RWPE1 (cell line): ENCODE measurements around the gene COPB1.
"Not testable (repeated sequence)": the region's sequence is repeated elsewhere in the genome, so short reads cannot be mapped to it uniquely, and the experiment has no call there.

Source experiments
- CTCF ChIA-PET: fragments of 350-600 bp; sonication (Branson Sonifier 250); formaldehyde crosslinking; extraction: SDS; loops from one replicate; lab custom pipeline; 2021; lab: Yijun Ruan, JAX
- POLR2A ChIA-PET: fragments of 400-600 bp; formaldehyde crosslinking; extraction: SDS; loops from one replicate; lab custom pipeline; 2020; ENCODE audit warnings: antibody characterized with exemption; ENCODE audit not compliant: low non-redundant PET; lab: Yijun Ruan, JAX
- DNase-seq: peaks from one replicate; pipeline ENCODE4 v3.0.0; 2012; ENCODE audit warnings: low spot score
- H3K27ac ChIP-seq: fragments of 450-650 bp; 2 replicates; pipeline ENCODE4 v1.5.1; 2017
- CTCF ChIP-seq: fragments of 450-650 bp; conservative IDR thresholded peaks from 2 replicates; pipeline ENCODE4 v1.5.1; 2017; ENCODE audit warnings: low read depth, mild to moderate bottlenecking

COPB1 gene

GRCh38 chr11:14541192-14541947 lies 41.8 kb upstream of the COPB1 start:
- H3K27ac ChIP-seq, result no peak overlapping the region
- DNase-seq, result no peak
- POLR2A ChIA-PET, result no interaction called here
- CTCF ChIA-PET, result interaction anchor here (0.6 kb wide), 1 partner anchor 35 kb away, joined by 4 read pairs; no protein-coding TSS in a partner anchor
- TF ChIP-seq CTCF, result no peak

GRCh38 chr11:14539982-14540421 lies 40.4 kb upstream of the COPB1 start:
- POLR2A ChIA-PET, result no interaction called here
- no peak overlapping the region for H3K27ac ChIP-seq

GRCh38 chr11:14538926-14539554 lies 39.4 kb upstream of the COPB1 start:
- no peak overlapping the region for H3K27ac ChIP-seq
- TF ChIP-seq CTCF, result no peak
- CTCF ChIA-PET, result interaction anchor here (0.7 kb wide), 1 partner anchor 288 kb away, joined by 3 read pairs; no protein-coding TSS in a partner anchor
- DNase-seq, result no peak
- POLR2A ChIA-PET, result no interaction called here

More at GRCh38 chr11:14539982-14540421, 40.4 kb upstream of the COPB1 start:
- no peak for DNase-seq
- no peak for TF ChIP-seq CTCF
- CTCF ChIA-PET, result no interaction called here

- TF ChIP-seq CTCF, result no peak
- ChIA-PET POLR2A (no interaction called here), CTCF (interaction anchor here (0.6 to 0.8 kb wide), 4 partner anchors 67 to 591 kb away, joined by 3 read pairs; no protein-coding TSS in a partner anchor)
- DNase-seq, result no peak
- no peak overlapping the region for H3K27ac ChIP-seq
Measured at GRCh38 chr11:14538271-14538925, 38.8 kb upstream of the COPB1 start.

GRCh38 chr11:14537134-14537599 lies 37.6 kb upstream of the COPB1 start:
- no peak overlapping the region for H3K27ac ChIP-seq
- TF ChIP-seq CTCF, result peak; percentile 88
- POLR2A ChIA-PET, result no interaction called here
- CTCF ChIA-PET, result interaction anchor here (0.7 kb wide), 1 partner anchor 338 kb away, joined by 3 read pairs; no protein-coding TSS in a partner anchor
- DNase-seq, result peak; percentile 48

- H3K27ac ChIP-seq, CTCF ChIA-PET, DNase-seq, POLR2A ChIA-PET: not testable (repeated sequence)
Measured at GRCh38 chr11:14535166-14535565, 35.6 kb upstream of the COPB1 start.
